Loucy (cell line): ENCODE measurements around the gene XAB2.

Experiments used
- H2AFZ ChIP-seq: fragments of 200-600 bp; sonication (generic); 2 replicates; pipeline ENCODE4 v1.6.0; 2016; ENCODE audit warnings: antibody characterized with exemption, mild to moderate bottlenecking, low read length, moderate library complexity
- H3F3A ChIP-seq: fragments of 200-600 bp; 2 replicates; pipeline ENCODE4 v1.6.0; 2016; ENCODE audit warnings: antibody characterized with exemption, low read depth, mild to moderate bottlenecking
- H3K27me3 ChIP-seq: fragments of 200-600 bp; sonication (generic); 2 replicates; pipeline ENCODE4 v1.6.1; 2014; ENCODE audit warnings: low read length, mild to moderate bottlenecking; ENCODE audit not compliant: insufficient read depth, poor library complexity, severe bottlenecking
- H3K36me3 ChIP-seq: fragments of 200-600 bp; sonication (generic); 2 replicates; pipeline ENCODE4 v1.6.1; 2016; ENCODE audit warnings: low read length; ENCODE audit not compliant: insufficient read depth
- H3K4me1 ChIP-seq: fragments of 200-600 bp; sonication (generic); 2 replicates; pipeline ENCODE4 v1.5.1; 2014; ENCODE audit warnings: low read length, mild to moderate bottlenecking; ENCODE audit not compliant: insufficient read depth, poor library complexity, severe bottlenecking
- H3K4me2 ChIP-seq: fragments of 200-600 bp; sonication (generic); 2 replicates; pipeline ENCODE4 v1.6.0; 2014; ENCODE audit warnings: antibody characterized with exemption, low read length, low read depth, mild to moderate bottlenecking; ENCODE audit not compliant: poor library complexity, severe bottlenecking
- H3K4me3 ChIP-seq: fragments of 200-600 bp; sonication (generic); 2 replicates; pipeline ENCODE4 v1.5.1; 2014; ENCODE audit warnings: low read length, mild to moderate bottlenecking, mixed read lengths; ENCODE audit not compliant: poor library complexity, severe bottlenecking
- H3K79me2 ChIP-seq: fragments of 200-600 bp; sonication (generic); 2 replicates; pipeline ENCODE4 v1.6.1; 2014; ENCODE audit warnings: low read length; ENCODE audit not compliant: insufficient read depth
- H3K9ac ChIP-seq: fragments of 200-600 bp; sonication (generic); 2 replicates; pipeline ENCODE4 v1.6.0; 2014; ENCODE audit warnings: mild to moderate bottlenecking, low read depth, low read length, moderate library complexity; ENCODE audit not compliant: poor library complexity, severe bottlenecking
- H3K9me2 ChIP-seq: fragments of 200-600 bp; sonication (generic); replicated peaks from 2 replicates; pipeline ENCODE4 v1.6.1; 2016; ENCODE audit warnings: low read depth, low read length, mixed read lengths
- H3K9me3 ChIP-seq: fragments of 200-600 bp; sonication (generic); 2 replicates; pipeline ENCODE4 v1.6.1; 2014; ENCODE audit warnings: mild to moderate bottlenecking, antibody characterized with exemption, low read length, low read depth; ENCODE audit not compliant: insufficient read depth
- H4K20me1 ChIP-seq: fragments of 200-600 bp; sonication (generic); 2 replicates; pipeline ENCODE4 v1.6.0; 2014; ENCODE audit warnings: antibody characterized with exemption, low read length, mild to moderate bottlenecking; ENCODE audit not compliant: insufficient read depth, poor library complexity, severe bottlenecking
- EZH2phosphoT487 ChIP-seq: fragments of 200-600 bp; IDR thresholded peaks from 2 replicates; pipeline ENCODE4 v1.6.1; 2018; ENCODE audit warnings: antibody characterized with exemption, mild to moderate bottlenecking, moderate library complexity, borderline replicate concordance
- TF ChIP-seq, protein P1 (sequence below): fragments of 200-600 bp; sonication (generic); conservative IDR thresholded peaks from 2 replicates; pipeline ENCODE4 v1.5.1; 2014; ENCODE audit warnings: mild to moderate bottlenecking, antibody characterized with exemption, low read length

XAB2 gene

DNA sequence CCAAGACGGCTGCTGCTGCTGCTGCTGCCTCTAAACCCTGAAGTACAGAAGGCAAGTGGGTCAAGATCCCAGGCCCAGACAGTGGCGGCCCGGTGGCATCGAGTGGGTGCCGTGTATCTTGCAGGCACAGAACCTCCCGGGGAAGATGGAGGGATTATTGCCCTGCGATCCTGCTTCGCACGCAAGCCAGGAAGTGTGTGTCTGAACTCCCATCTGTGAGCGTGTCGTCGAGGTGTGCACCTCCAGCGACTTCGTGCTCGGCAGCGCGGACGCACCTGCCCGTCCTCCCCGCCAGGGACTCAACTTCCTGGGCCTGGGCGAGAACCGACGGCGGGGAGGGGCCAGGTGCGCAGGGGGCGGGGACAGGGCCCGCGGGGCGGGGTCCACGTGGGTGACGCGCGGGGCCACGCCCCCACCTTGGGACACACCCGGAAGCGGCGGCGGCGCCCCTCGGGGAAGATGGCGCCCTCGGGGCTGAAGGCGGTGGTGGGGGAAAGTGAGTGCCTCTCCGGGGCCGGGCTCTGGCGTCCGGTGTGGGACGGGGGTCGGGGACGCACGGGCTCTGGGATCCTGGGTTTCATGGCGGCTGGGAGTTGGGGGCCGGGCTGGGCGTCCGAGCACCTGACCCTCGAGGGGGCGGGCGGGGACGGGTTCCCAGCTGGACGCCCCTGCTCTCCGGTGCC lies 7.5 kb upstream of the XAB2 start, which contains the start of gene STXBP2:
STXBP2 (plus strand) TSS at position 420 of the 683 bp plus-strand sequence; CDS start at position 460, 40 bp downstream.
- H3K9me2 ChIP-seq = no peaks in the 10 kb centered on the region
- no peak within 1 kb of the TSS for H2AFZ ChIP-seq
- no peak within 1 kb of the TSS for H3K4me2 ChIP-seq
- no peaks in the 10 kb centered on the region for H3K36me3 ChIP-seq
- no peak within 1 kb of the TSS for H3K4me3 ChIP-seq
- H3K27me3 ChIP-seq = no peaks in the 10 kb centered on the region
- H4K20me1 ChIP-seq = no peaks in the 10 kb centered on the region
- no peak within 1 kb of the TSS for H3K9ac ChIP-seq
- no peaks in the 10 kb centered on the region for H3K9me3 ChIP-seq
- H3F3A ChIP-seq = no peaks in the 10 kb centered on the region
- TF ChIP-seq EZH2phosphoT487 = no peak
- TF ChIP-seq, protein P1, sequence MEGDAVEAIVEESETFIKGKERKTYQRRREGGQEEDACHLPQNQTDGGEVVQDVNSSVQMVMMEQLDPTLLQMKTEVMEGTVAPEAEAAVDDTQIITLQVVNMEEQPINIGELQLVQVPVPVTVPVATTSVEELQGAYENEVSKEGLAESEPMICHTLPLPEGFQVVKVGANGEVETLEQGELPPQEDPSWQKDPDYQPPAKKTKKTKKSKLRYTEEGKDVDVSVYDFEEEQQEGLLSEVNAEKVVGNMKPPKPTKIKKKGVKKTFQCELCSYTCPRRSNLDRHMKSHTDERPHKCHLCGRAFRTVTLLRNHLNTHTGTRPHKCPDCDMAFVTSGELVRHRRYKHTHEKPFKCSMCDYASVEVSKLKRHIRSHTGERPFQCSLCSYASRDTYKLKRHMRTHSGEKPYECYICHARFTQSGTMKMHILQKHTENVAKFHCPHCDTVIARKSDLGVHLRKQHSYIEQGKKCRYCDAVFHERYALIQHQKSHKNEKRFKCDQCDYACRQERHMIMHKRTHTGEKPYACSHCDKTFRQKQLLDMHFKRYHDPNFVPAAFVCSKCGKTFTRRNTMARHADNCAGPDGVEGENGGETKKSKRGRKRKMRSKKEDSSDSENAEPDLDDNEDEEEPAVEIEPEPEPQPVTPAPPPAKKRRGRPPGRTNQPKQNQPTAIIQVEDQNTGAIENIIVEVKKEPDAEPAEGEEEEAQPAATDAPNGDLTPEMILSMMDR = no peak
- peaks cover 5% of the 10 kb centered on the region; the same call in 1 of the 2 replicates for H3K79me2 ChIP-seq
- no peaks in the 10 kb centered on the region for H3K4me1 ChIP-seq

DNA sequence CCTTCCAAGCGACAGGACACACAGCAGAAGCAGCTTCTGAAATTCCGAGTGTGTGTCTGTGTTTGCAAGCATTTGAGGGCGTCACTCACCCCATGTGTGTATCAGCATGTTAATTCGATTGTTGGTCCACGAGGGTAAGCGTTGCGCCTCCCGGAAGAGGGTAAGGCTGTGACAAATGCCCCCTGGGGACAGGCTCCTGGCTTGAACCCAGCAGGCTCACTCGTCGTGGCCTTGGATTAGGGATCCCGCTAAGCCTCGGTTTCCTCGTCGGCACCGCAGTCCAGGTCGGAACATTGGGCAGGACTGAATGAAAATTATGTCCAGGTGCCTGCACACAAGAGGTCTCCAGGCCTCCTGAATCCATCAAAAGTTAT lies 7.0 kb upstream of the XAB2 start:
- no peak overlapping the region for H3K4me3 ChIP-seq
- H3K4me1 ChIP-seq = no peaks in the 10 kb centered on the region
- TF ChIP-seq, protein P1 = no peak
- no peak for TF ChIP-seq EZH2phosphoT487
- H3K27me3 ChIP-seq = no peaks in the 10 kb centered on the region
- no peaks in the 10 kb centered on the region for H3F3A ChIP-seq
- peaks cover 10% of the 10 kb centered on the region; the same call in 1 of the 2 replicates for H3K79me2 ChIP-seq
- H3K9me3 ChIP-seq = no peaks in the 10 kb centered on the region
- no peaks in the 10 kb centered on the region for H3K9me2 ChIP-seq
- no peak overlapping the region for H3K9ac ChIP-seq
- no peak overlapping the region for H2AFZ ChIP-seq
- no peak overlapping the region for H3K4me2 ChIP-seq
- no peaks in the 10 kb centered on the region for H4K20me1 ChIP-seq
- H3K36me3 ChIP-seq = no peaks in the 10 kb centered on the region

DNA sequence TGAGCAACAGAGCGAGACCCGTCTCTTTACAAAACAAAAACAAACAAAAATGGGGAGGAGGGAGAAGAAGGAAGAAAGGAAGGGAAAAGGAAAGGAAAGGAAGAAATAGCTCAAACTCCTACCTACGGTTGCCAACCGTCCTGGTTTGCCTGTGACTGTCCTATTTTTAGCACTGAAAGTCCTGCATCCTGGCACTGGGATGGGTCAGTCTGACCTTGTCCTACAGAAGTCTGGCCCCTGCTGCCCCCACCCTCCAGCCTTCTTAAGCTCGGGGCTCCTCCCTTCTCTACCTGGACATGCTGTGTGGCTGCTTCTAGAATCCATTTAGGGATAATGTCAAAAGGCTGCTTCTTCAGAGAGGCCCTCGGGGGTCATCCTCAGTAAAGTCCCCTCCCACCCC lies 6.3 kb upstream of the XAB2 start:
- Histone ChIP-seq H3K9me2 (no peaks in the 10 kb centered on the region), H3K9ac (no peak overlapping the region), H3K4me3 (no peak overlapping the region), H3K4me1 (peaks cover 5% of the 10 kb centered on the region), H4K20me1 (no peaks in the 10 kb centered on the region), H3K9me3 (no peaks in the 10 kb centered on the region), H3K79me2 (peaks cover 16% of the 10 kb centered on the region), H2AFZ (no peak overlapping the region), H3K4me2 (no peak overlapping the region), H3F3A (no peaks in the 10 kb centered on the region), H3K36me3 (no peaks in the 10 kb centered on the region), H3K27me3 (no peaks in the 10 kb centered on the region)
- TF ChIP-seq, protein P1 = no peak
- TF ChIP-seq EZH2phosphoT487 = no peak
